ENCODE data around the gene GALNT2. TPM values are rescaled to one million over a fixed set of nuclear protein-coding genes. Genes with fewer than 3 reads are reported as not detected.

The GALNT2 gene
- total RNA-seq, 1 experiment from 2014 or later = 152 TPM

DNA sequence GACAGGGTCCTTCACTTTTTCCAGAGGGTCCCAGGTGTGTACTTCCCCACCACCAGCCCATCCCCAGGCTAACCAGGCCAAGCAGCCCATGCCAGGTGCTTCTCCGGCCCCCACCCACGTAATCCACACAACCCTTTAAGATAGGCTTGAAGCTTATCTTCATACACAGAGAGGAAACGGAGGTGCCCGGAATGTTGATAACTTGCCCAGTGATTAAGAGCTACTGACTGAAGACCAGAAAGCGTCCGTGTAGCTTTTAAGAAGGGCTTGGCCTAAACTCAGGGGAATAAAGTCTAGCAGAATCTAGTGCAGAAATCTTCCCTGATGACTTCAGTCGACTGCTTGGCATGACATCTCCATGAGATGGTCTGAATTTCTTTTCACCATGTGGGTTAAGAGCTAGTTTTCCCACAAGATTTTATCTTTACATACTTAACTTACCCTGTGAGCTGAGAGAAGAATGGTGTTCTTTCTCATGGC lies 138.7 kb downstream of the GALNT2 start:
- H3K4me3 ChIP-seq (ENCODE audit: low read depth in 2 of 2, low read length in 2 of 2) = no peak overlapping the region
- ChIA-PET CTCF (no interaction called here), POLR2A (no interaction called here)
- BruUV-seq (replicated peaks) = no TSS peak
- TF ChIP-seq REST (IDR thresholded peaks at IDR 0.05; ENCODE audit: insufficient read depth in 1 of 2, low read depth in 2 of 2, low read length in 1 of 2) (no peak), POLR2AphosphoS5 (IDR thresholded peaks at IDR 0.05; ENCODE audit: low read depth, low read length) (no peak), SIN3A (IDR thresholded peaks at IDR 0.05; ENCODE audit: borderline replicate concordance, insufficient read depth, low read depth, low read length) (no peak), TCF7L2 (IDR thresholded peaks at IDR 0.05; ENCODE audit: low read depth, low read length) (no peak)
- TF ChIP-seq, protein P1, sequence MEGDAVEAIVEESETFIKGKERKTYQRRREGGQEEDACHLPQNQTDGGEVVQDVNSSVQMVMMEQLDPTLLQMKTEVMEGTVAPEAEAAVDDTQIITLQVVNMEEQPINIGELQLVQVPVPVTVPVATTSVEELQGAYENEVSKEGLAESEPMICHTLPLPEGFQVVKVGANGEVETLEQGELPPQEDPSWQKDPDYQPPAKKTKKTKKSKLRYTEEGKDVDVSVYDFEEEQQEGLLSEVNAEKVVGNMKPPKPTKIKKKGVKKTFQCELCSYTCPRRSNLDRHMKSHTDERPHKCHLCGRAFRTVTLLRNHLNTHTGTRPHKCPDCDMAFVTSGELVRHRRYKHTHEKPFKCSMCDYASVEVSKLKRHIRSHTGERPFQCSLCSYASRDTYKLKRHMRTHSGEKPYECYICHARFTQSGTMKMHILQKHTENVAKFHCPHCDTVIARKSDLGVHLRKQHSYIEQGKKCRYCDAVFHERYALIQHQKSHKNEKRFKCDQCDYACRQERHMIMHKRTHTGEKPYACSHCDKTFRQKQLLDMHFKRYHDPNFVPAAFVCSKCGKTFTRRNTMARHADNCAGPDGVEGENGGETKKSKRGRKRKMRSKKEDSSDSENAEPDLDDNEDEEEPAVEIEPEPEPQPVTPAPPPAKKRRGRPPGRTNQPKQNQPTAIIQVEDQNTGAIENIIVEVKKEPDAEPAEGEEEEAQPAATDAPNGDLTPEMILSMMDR (IDR thresholded peaks at IDR 0.05) = no peak
- in situ Hi-C loops (cut with HindIII; ENCODE audit: low pct_unique_long_range_greater_than_20kb, low sequenced_read_pairs) = no loop called here
- H3K27me3 ChIP-seq (ENCODE audit: control insufficient read depth, insufficient read depth, low read length) = no peaks in the 10 kb centered on the region
- ATAC-seq (no peak), DNase-seq (ENCODE audit: low read depth, low spot score) (no peak)
- no peak overlapping the region for H3K27ac ChIP-seq (ENCODE audit: low read length)
- intact Hi-C loops (cut with micrococcal nuclease; ENCODE audit: unreplicated experiment) = no loop called here
- no peaks in the 10 kb centered on the region; the same call in 1 of the 2 replicates for H3K36me3 ChIP-seq (ENCODE audit: control insufficient read depth, insufficient read depth, low read length)
- H3K4me1 ChIP-seq (ENCODE audit: control insufficient read depth, insufficient read depth, low read length) = no peaks in the 10 kb centered on the region
- H3K9me3 ChIP-seq (ENCODE audit: control insufficient read depth, insufficient read depth, low read depth, low read length) = no peaks in the 10 kb centered on the region

DNA sequence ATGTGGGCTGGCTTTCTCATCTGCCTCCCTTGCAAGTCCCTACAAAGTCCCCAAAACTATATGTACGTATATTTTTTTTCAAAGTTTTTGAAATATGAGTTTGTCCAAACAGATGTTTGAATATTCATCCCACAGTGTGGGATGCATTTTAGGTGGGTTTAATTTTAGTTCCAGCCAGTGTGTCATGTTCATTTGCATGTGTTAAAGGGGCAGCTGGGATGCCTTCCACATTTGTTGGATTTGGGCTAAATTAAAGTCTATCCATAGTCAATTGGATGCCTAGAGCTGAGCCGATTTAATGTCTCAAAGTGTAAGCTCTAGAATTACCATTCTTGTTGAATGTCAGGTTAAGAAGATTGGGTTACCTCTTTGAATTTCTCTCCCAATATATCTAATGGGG lies 139.2 kb downstream of the GALNT2 start:
- intact Hi-C loops (cut with micrococcal nuclease; ENCODE audit: unreplicated experiment) (no loop called here), in situ Hi-C loops (cut with HindIII; ENCODE audit: low pct_unique_long_range_greater_than_20kb, low sequenced_read_pairs) (no loop called here)
- no peaks in the 10 kb centered on the region for H3K27me3 ChIP-seq (ENCODE audit: control insufficient read depth, insufficient read depth, low read length)
- H3K4me1 ChIP-seq (ENCODE audit: control insufficient read depth, insufficient read depth, low read length) = no peaks in the 10 kb centered on the region
- no peaks in the 10 kb centered on the region; the same call in 1 of the 2 replicates for H3K36me3 ChIP-seq (ENCODE audit: control insufficient read depth, insufficient read depth, low read length)
- H3K27ac ChIP-seq (ENCODE audit: low read length) = no peak overlapping the region
- ATAC-seq = no peak
- DNase-seq (ENCODE audit: low read depth, low spot score) = no peak
- H3K4me3 ChIP-seq (ENCODE audit: low read depth in 2 of 2, low read length in 2 of 2) = no peak overlapping the region
- no TSS peak for BruUV-seq (replicated peaks)
- no peak for TF ChIP-seq REST (IDR thresholded peaks at IDR 0.05; ENCODE audit: insufficient read depth in 1 of 2, low read depth in 2 of 2, low read length in 1 of 2)
- no peak for TF ChIP-seq SIN3A (IDR thresholded peaks at IDR 0.05; ENCODE audit: borderline replicate concordance, insufficient read depth, low read depth, low read length)
- TF ChIP-seq TCF7L2 (IDR thresholded peaks at IDR 0.05; ENCODE audit: low read depth, low read length) = no peak
- no peak for TF ChIP-seq POLR2AphosphoS5 (IDR thresholded peaks at IDR 0.05; ENCODE audit: low read depth, low read length)
- TF ChIP-seq, protein P1 (IDR thresholded peaks at IDR 0.05) = no peak
- H3K9me3 ChIP-seq (ENCODE audit: control insufficient read depth, insufficient read depth, low read depth, low read length) = no peaks in the 10 kb centered on the region
- CTCF ChIA-PET = no interaction called here
- POLR2A ChIA-PET = no interaction called here
